ENCODE measurements around the gene CACTIN. TPM values are rescaled to one million over a fixed set of nuclear protein-coding genes. Genes with fewer than 3 reads are reported as not detected.

CACTIN gene
- total RNA-seq, 1 experiment from 2014 or later, result 18.6 TPM

GRCh38 chr19:3672993-3673392, 46.4 kb upstream of the CACTIN start:
- H3K4me1 ChIP-seq (replicated peaks; ENCODE audit: insufficient read depth), result no peaks in the 10 kb centered on the region
- no peaks in the 10 kb centered on the region for H3K36me3 ChIP-seq (ENCODE audit: low read depth)
- DNase-seq, result no peak
- CTCF ChIA-PET, result no interaction called here
- H3K4me2 ChIP-seq, result no peak overlapping the region
- no peaks in the 10 kb centered on the region for H3K9me2 ChIP-seq (ENCODE audit: insufficient read depth)
- H3K27me3 ChIP-seq (ENCODE audit: insufficient read depth, low read depth), result no peaks in the 10 kb centered on the region
- BruUV-seq (replicated peaks), result no TSS peak
- intact Hi-C loops (cut with micrococcal nuclease; ENCODE audit: unreplicated experiment), result no loop called here
- POLR2A ChIA-PET (ENCODE audit: unreplicated experiment), result no interaction called here
- no peak overlapping the region for H2AFZ ChIP-seq
- no peaks in the 10 kb centered on the region; the same call in 1 of the 2 replicates for H4K20me1 ChIP-seq (ENCODE audit: insufficient read depth)
- TF ChIP-seq CTCF (conservative IDR thresholded peaks at IDR 0.05), result no peak
- no peak for TF ChIP-seq EZH2 (IDR thresholded peaks at IDR 0.05; ENCODE audit: low read depth)
- H3F3A ChIP-seq (ENCODE audit: insufficient read depth, low read depth), result no peaks in the 10 kb centered on the region
- H3K4me3 ChIP-seq, result no peak overlapping the region
- no peaks in the 10 kb centered on the region for H3K79me2 ChIP-seq (ENCODE audit: low read depth)
- H3K27ac ChIP-seq, result no peak overlapping the region
- H3K9me3 ChIP-seq (ENCODE audit: insufficient read depth, low read depth), result no peaks in the 10 kb centered on the region

- Histone ChIP-seq H3K4me2 (no peak overlapping the region), H3K79me2 (ENCODE audit: low read depth) (no peaks in the 10 kb centered on the region), H2AFZ (no peak overlapping the region), H4K20me1 (ENCODE audit: insufficient read depth) (no peaks in the 10 kb centered on the region; the same call in 1 of the 2 replicates), H3K36me3 (ENCODE audit: low read depth) (no peaks in the 10 kb centered on the region), H3K27ac (no peak overlapping the region), H3K9me2 (ENCODE audit: insufficient read depth) (no peaks in the 10 kb centered on the region), H3K9me3 (ENCODE audit: insufficient read depth, low read depth) (no peaks in the 10 kb centered on the region), H3K4me3 (no peak overlapping the region), H3K27me3 (ENCODE audit: insufficient read depth, low read depth) (no peaks in the 10 kb centered on the region), H3K4me1 (replicated peaks; ENCODE audit: insufficient read depth) (no peaks in the 10 kb centered on the region), H3F3A (ENCODE audit: insufficient read depth, low read depth) (no peaks in the 10 kb centered on the region)
- DNase-seq, result no peak
- intact Hi-C loops (cut with micrococcal nuclease; ENCODE audit: unreplicated experiment), result no loop called here
- BruUV-seq (replicated peaks), result no TSS peak
- no peak for TF ChIP-seq EZH2 (IDR thresholded peaks at IDR 0.05; ENCODE audit: low read depth)
- TF ChIP-seq CTCF (conservative IDR thresholded peaks at IDR 0.05), result no peak
- POLR2A ChIA-PET (ENCODE audit: unreplicated experiment), result no interaction called here
- CTCF ChIA-PET, result no interaction called here
Observed at GRCh38 chr19:3672575-3672948, 46.0 kb upstream of the CACTIN start.

- Histone ChIP-seq H4K20me1 (ENCODE audit: insufficient read depth) (no peaks in the 10 kb centered on the region; the same call in 1 of the 2 replicates), H3K27ac (no peak overlapping the region), H3K9me3 (ENCODE audit: insufficient read depth, low read depth) (no peaks in the 10 kb centered on the region), H3K4me3 (no peak overlapping the region), H2AFZ (no peak overlapping the region), H3K79me2 (ENCODE audit: low read depth) (no peaks in the 10 kb centered on the region), H3K4me2 (no peak overlapping the region), H3K9me2 (ENCODE audit: insufficient read depth) (no peaks in the 10 kb centered on the region), H3K27me3 (ENCODE audit: insufficient read depth, low read depth) (no peaks in the 10 kb centered on the region), H3F3A (ENCODE audit: insufficient read depth, low read depth) (no peaks in the 10 kb centered on the region), H3K36me3 (ENCODE audit: low read depth) (no peaks in the 10 kb centered on the region), H3K4me1 (replicated peaks; ENCODE audit: insufficient read depth) (no peaks in the 10 kb centered on the region)
- TF ChIP-seq EZH2 (IDR thresholded peaks at IDR 0.05; ENCODE audit: low read depth), result no peak
- no peak for TF ChIP-seq CTCF (conservative IDR thresholded peaks at IDR 0.05)
- BruUV-seq (replicated peaks), result no TSS peak
- POLR2A ChIA-PET (ENCODE audit: unreplicated experiment), result no interaction called here
- intact Hi-C loops (cut with micrococcal nuclease; ENCODE audit: unreplicated experiment), result no loop called here
- DNase-seq, result no peak
- CTCF ChIA-PET, result no interaction called here
Observed at GRCh38 chr19:3671680-3672574, 45.3 kb upstream of the CACTIN start.
